Upper lobe of right lung (tissue), 1 donor: ENCODE measurements around the gene ANKZF1. TPM values are rescaled to one million over a fixed set of nuclear protein-coding genes. Genes with fewer than 3 reads are reported as not detected.
A peak's percentile ranks its signal among the peaks of the same experiment; 100 is the strongest.
"Not testable (repeated sequence)": the region's sequence is repeated elsewhere in the genome, so short reads cannot be mapped to it uniquely, and the experiment has no call there.

Experiments
- ATAC-seq: fragments of 200-7000 bp; cut with Tn5 transposase; one replicate; pipeline ENCODE4 v1.9.1; 2020; ENCODE audit warnings: mild to moderate bottlenecking, moderate library complexity
- DNase-seq: peaks from one replicate; pipeline ENCODE4 v3.0.0-alpha.2; 2020
- H3K27ac ChIP-seq: fragments of 200-600 bp; one replicate; pipeline ENCODE4 v1.8.0; 2022
- H3K27me3 ChIP-seq: fragments of 200-600 bp; one replicate; pipeline ENCODE4 v1.8.0; 2022; ENCODE audit warnings: mild to moderate bottlenecking
- H3K36me3 ChIP-seq: fragments of 200-600 bp; one replicate; pipeline ENCODE4 v1.8.0; 2022
- H3K4me1 ChIP-seq: fragments of 200-600 bp; one replicate; pipeline ENCODE4 v1.8.0; 2022
- H3K4me3 ChIP-seq: fragments of 200-600 bp; one replicate; pipeline ENCODE4 v1.8.0; 2022; ENCODE audit warnings: mild to moderate bottlenecking
- H3K9me3 ChIP-seq: fragments of 200-600 bp; one replicate; pipeline ENCODE4 v1.8.0; 2022
- CTCF ChIP-seq: fragments of 200-600 bp; IDR thresholded peaks from one replicate; pipeline ENCODE4 v1.8.0; 2022; ENCODE audit warnings: antibody characterized with exemption
- intact Hi-C: fragments of 100-400 bp; cut with DNase I; formaldehyde crosslinking; loops from one replicate; pipeline ENCODE4 v1.11.0; 2022
- total RNA-seq: library from RNA; stranded (reverse); fragmentation: NEBNext Ultra II Directional; extraction: Animal tissue kit (Norgen Biotek cat#: 25700); gene quantifications from one replicate; pipeline ENCODE4 v1.2.1, GENCODE V29; 2021
- donor health status: DM: no; HTN: yes; CAD: no; lungs with severe emphysema.

ANKZF1 gene
- total RNA-seq, 1 donor from 2014 or later: 37.6 TPM

- Histone ChIP-seq H3K27me3 (no peaks in the 10 kb centered on the region), H3K4me3 (peak overlapping the region; percentile 77), H3K4me1 (peaks cover 48% of the 10 kb centered on the region), H3K36me3 (peaks cover 12% of the 10 kb centered on the region), H3K9me3 (no peaks in the 10 kb centered on the region), H3K27ac (peak overlapping the region; percentile 81)
- DNase-seq: no peak
- no peak for ATAC-seq
- intact Hi-C loops: no loop called here
- no peak for TF ChIP-seq CTCF
These were observed 22.9 kb downstream of the ANKZF1 start for GRCh38 chr2:219252570-219252899.

GRCh38 chr2:219252900-219253752 lies 23.5 kb downstream of the ANKZF1 start, which contains the start of gene TUBA4B:
TSS of gene TUBA4B (plus strand) at chr2:219253243. CDS start at chr2:219253408, 165 bp downstream.
- Histone ChIP-seq H3K4me1 (peaks cover 43% of the 10 kb centered on the region), H3K27ac (peak within 1 kb of the TSS; percentile 81), H3K36me3 (peaks cover 6% of the 10 kb centered on the region), H3K4me3 (peak within 1 kb of the TSS; percentile 77), H3K9me3 (no peaks in the 10 kb centered on the region), H3K27me3 (no peaks in the 10 kb centered on the region)
- ATAC-seq (peak; percentile 5), DNase-seq (peak; percentile 80)
- no peak for TF ChIP-seq CTCF
- intact Hi-C loops: no loop called here

GRCh38 chr2:219253753-219254589 lies 24.4 kb downstream of the ANKZF1 start, which contains the start of gene TUBA4A:
TSS of gene TUBA4A (minus strand) at chr2:219253918. CDS start at chr2:219253858, 60 bp downstream.
- intact Hi-C loops: no loop called here
- DNase-seq: peak; percentile 94

GRCh38 chr2:219254590-219255201 lies 25.1 kb downstream of the ANKZF1 start:
- ATAC-seq: peak; percentile 1

More at GRCh38 chr2:219253753-219254589, 24.4 kb downstream of the ANKZF1 start, which contains the start of gene TUBA4A:
- Histone ChIP-seq H3K27me3 (no peaks in the 10 kb centered on the region), H3K36me3 (no peaks in the 10 kb centered on the region), H3K4me3 (peak within 1 kb of the TSS; percentile 77), H3K4me1 (peaks cover 35% of the 10 kb centered on the region), H3K27ac (peak within 1 kb of the TSS; percentile 81), H3K9me3 (no peaks in the 10 kb centered on the region)
- no peak for TF ChIP-seq CTCF
- ATAC-seq: peak; percentile 91

DNA sequence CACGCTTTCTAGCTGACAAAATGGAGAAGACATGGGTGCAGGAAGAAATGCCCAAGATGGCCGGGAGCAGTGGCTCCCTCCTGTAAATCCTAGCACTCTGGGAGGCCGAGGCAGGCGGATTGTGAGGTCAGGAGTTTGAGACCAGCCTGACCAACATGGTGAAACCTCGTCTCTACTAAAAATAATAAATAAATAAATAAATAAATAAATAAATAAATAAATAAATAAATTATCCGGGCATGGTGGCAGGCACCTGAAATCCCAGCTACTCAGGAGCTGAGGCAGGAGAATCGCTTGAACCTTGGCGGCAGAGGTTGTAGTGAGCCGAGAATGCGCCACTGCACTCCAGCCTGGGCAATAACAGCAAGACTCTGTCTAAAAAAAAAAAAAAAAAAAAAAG lies 29.3 kb downstream of the ANKZF1 start:
- intact Hi-C loops, DNase-seq, H3K36me3 ChIP-seq, H3K4me1 ChIP-seq, H3K4me3 ChIP-seq, ATAC-seq, H3K27me3 ChIP-seq, H3K27ac ChIP-seq, H3K9me3 ChIP-seq: not testable (repeated sequence)

More at GRCh38 chr2:219254590-219255201, 25.1 kb downstream of the ANKZF1 start:
- Histone ChIP-seq H3K36me3 (no peaks in the 10 kb centered on the region), H3K4me3 (peak overlapping the region; percentile 77), H3K27ac (peak overlapping the region; percentile 81), H3K4me1 (peaks cover 28% of the 10 kb centered on the region), H3K9me3 (no peaks in the 10 kb centered on the region), H3K27me3 (no peaks in the 10 kb centered on the region)
- intact Hi-C loops: no loop called here
- no peak for TF ChIP-seq CTCF
- no peak for DNase-seq
